Gastroesophageal sphincter (tissue), 4 donors: ENCODE results near the gene MIPOL1. TPM values are rescaled to one million over a fixed set of nuclear protein-coding genes. Genes with fewer than 3 reads are reported as not detected.

Source experiments
- ATAC-seq: fragments of 150-250 bp; one replicate; pipeline ENCODE4 v1.9.1; 2016; ENCODE audit warnings: mild to moderate bottlenecking, moderate library complexity
- H3K27ac ChIP-seq, 4 donors: fragments of 200-600 bp; sonication (generic) in 3 of 4; 1 replicate in 3 of 4; 2 replicates in 1 of 4; pipeline ENCODE4 v1.5.1; 2016 to 2019
- H3K27me3 ChIP-seq: fragments of 200-600 bp; sonication (generic); one replicate; pipeline ENCODE4 v1.5.1; 2019
- H3K36me3 ChIP-seq, 2 donors: fragments of 200-600 bp; sonication (generic); one replicate each; pipeline ENCODE4 v1.5.1; 2019; ENCODE audit warnings: control low read depth in 1 of 2
- H3K4me1 ChIP-seq, 3 donors: fragments of 200-600 bp; sonication (generic); 1 replicate in 2 of 3; 2 replicates in 1 of 3; pipeline ENCODE4 v1.5.1; 2016 to 2019; ENCODE audit warnings: control low read depth in 2 of 3
- H3K4me3 ChIP-seq, 2 donors: fragments of 200-600 bp; sonication (generic); one replicate each; pipeline ENCODE4 v1.5.1; 2019; ENCODE audit warnings: mild to moderate bottlenecking in 1 of 2, moderate library complexity in 1 of 2
- H3K9me3 ChIP-seq, 3 donors: fragments of 200-600 bp; sonication (generic); one replicate each; pipeline ENCODE4 v1.5.1; 2017 to 2019; ENCODE audit warnings: control low read depth in 2 of 3
- EP300 ChIP-seq: sonication (generic); formaldehyde crosslinking; IDR thresholded peaks from one replicate; pipeline ENCODE4 v1.6.1; 2017; ENCODE audit warnings: antibody characterized with exemption, mild to moderate bottlenecking
- POLR2A ChIP-seq, 2 donors: fragments of 450-650 bp; IDR thresholded peaks; one replicate each; pipeline ENCODE4 v1.6.1; 2017; ENCODE audit warnings: antibody characterized with exemption in 2 of 2, mild to moderate bottlenecking in 2 of 2, moderate library complexity in 1 of 2
- POLR2AphosphoS5 ChIP-seq: sonication (generic); formaldehyde crosslinking; IDR thresholded peaks from one replicate; pipeline ENCODE4 v1.6.1; 2017; ENCODE audit warnings: antibody characterized with exemption
- WGBS, 2 donors: methylation state at CpG; one replicate each; pipeline ENCODE4 v1.1.5; 2018; ENCODE audit warnings: low coverage in 1 of 2; 5-methylcytosine and 5-hydroxymethylcytosine counted together
- total RNA-seq, 4 donors: library from RNA; depleted of rRNA; stranded (reverse); fragments of >200 nt; gene quantifications; one replicate each; pipeline ENCODE4 v1.1.0, GENCODE V29; 2016
- TF ChIP-seq, protein P1 (sequence below), 4 experiments: fragments of 200-600 bp in 2 of 4; fragments of 450-650 bp in 2 of 4; sonication (generic) in 1 of 4; IDR thresholded peaks; one replicate each; pipeline ENCODE4 v1.5.1; 2017 to 2019; ENCODE audit warnings: antibody characterized with exemption in 4 of 4, mild to moderate bottlenecking in 2 of 4, moderate library complexity in 2 of 4

MIPOL1 gene
- total RNA-seq, 4 donors from 2014 or later = 10.6 to 32.8 (median 19.4) TPM

DNA sequence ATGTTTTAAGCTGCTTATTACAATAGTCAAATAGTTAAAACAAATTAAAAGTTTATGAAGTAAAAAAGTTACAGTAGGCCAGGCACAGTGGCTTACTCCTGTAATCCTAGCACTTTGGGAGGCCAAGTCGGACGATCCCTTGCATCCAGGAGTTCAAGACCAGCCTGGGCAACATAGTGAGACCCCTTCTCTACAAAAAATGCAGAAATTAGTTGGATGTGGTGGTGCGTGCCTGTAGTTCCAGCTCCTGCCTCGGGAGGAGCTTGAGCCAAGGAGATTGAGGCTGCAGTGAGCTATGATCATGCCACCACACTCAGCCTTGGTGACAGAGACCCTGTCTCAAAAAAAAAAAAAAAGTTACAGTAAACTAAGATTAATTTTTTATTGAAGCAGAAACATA, 142.6 kb downstream of the MIPOL1 start:
- Histone ChIP-seq H3K27ac (no peak overlapping the region), H3K9me3 (no peaks in the 10 kb centered on the region), H3K4me3 (no peak overlapping the region), H3K36me3 (no peaks in the 10 kb centered on the region), H3K4me1 (no peaks in the 10 kb centered on the region), H3K27me3 (no peaks in the 10 kb centered on the region)
- WGBS, 2 donors = 66 to 100% methylated on average over 1 to 4 of the region's 4 CpGs
- no peak for ATAC-seq
- TF ChIP-seq EP300 = no peak
- TF ChIP-seq POLR2A (IDR thresholded peaks at IDR 0.05) = no peak
- TF ChIP-seq POLR2AphosphoS5 = no peak
- TF ChIP-seq, protein P1, sequence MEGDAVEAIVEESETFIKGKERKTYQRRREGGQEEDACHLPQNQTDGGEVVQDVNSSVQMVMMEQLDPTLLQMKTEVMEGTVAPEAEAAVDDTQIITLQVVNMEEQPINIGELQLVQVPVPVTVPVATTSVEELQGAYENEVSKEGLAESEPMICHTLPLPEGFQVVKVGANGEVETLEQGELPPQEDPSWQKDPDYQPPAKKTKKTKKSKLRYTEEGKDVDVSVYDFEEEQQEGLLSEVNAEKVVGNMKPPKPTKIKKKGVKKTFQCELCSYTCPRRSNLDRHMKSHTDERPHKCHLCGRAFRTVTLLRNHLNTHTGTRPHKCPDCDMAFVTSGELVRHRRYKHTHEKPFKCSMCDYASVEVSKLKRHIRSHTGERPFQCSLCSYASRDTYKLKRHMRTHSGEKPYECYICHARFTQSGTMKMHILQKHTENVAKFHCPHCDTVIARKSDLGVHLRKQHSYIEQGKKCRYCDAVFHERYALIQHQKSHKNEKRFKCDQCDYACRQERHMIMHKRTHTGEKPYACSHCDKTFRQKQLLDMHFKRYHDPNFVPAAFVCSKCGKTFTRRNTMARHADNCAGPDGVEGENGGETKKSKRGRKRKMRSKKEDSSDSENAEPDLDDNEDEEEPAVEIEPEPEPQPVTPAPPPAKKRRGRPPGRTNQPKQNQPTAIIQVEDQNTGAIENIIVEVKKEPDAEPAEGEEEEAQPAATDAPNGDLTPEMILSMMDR (IDR thresholded peaks at IDR 0.05) = no peak

DNA sequence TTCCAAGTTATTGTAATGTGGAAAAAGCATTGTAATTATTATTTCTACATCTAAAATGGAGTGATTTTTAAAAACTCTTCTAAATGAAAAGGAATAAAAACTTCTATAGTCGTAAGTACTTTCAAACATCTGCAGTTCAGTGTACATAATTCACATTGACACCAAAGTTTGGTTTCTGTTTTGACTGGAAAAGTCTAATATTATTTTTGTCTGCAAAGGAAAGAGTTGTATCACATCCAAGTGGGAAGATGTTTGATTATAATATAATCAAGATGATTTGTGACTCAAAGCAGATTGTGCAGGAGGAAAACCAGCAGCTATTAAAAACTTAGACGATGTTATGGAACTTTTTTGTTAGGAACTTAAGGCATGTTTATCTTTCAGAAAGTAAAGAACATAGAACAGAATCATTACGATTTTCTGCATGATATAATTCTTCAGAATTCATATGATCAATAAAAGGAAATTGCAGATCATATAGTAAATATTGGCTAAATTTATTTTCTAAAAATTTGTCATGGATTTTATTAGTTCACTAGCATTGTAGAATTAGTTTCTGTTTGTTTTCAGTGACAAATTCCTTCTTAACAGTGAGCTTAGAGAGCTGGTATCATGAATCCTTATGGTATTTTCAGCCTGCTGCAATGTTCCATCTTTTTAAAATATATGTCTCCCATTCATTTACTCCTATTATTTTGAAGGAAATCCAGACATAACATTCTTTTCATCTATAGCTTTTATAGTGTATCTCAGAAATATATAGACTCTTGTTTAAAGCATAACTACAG, 145.8 kb downstream of the MIPOL1 start:
- ATAC-seq = no peak
- 8 to 14% methylated on average over 3 of the region's 3 CpGs for WGBS, 2 donors

DNA sequence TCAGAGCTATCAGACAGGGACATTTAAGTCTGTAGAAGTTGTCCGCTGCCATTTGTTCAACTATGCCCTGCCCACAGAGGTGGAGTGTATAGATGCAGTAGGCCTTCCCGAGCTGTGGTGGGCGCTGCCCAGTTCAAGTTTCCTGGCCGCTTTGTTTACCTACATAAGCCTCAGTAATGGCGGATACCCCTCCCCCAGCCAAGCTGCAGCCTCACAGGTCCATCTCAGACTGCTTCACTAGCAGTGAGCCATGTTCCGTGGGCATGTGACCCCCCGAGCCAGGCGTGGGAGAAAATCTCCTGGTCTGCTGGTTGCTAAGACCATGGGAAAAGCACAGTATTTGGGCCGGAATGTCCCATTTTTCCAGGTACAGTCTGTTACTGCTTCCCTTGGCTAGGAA, 165.9 kb downstream of the MIPOL1 start:
- H3K9me3 ChIP-seq = peaks cover 0 to 39% (median 0%) of the 10 kb centered on the region in 3 donors
- no peak overlapping the region for H3K4me3 ChIP-seq
- ATAC-seq = no peak
- no peaks in the 10 kb centered on the region for H3K4me1 ChIP-seq
- no peak overlapping the region for H3K27ac ChIP-seq
- TF ChIP-seq EP300 (no peak), POLR2A (IDR thresholded peaks at IDR 0.05) (no peak), POLR2AphosphoS5 (no peak)
- TF ChIP-seq, protein P1 (IDR thresholded peaks at IDR 0.05) = no peak
- H3K36me3 ChIP-seq = peaks cover 0 to 25% of the 10 kb centered on the region in 2 donors
- H3K27me3 ChIP-seq = no peaks in the 10 kb centered on the region
- no CpG with 5 or more reads among the region's 9 CpGs for WGBS, 2 donors

More for the DNA sequence above, 145.8 kb downstream of the MIPOL1 start:
- H3K4me1 ChIP-seq = no peaks in the 10 kb centered on the region
- no peak overlapping the region for H3K4me3 ChIP-seq
- H3K9me3 ChIP-seq = peaks cover 0 to 4% (median 0%) of the 10 kb centered on the region in 3 donors
- TF ChIP-seq POLR2AphosphoS5 (no peak), EP300 (no peak), POLR2A (IDR thresholded peaks at IDR 0.05) (no peak)
- TF ChIP-seq, protein P1 (IDR thresholded peaks at IDR 0.05) = no peak
- H3K36me3 ChIP-seq = no peaks in the 10 kb centered on the region
- no peak overlapping the region for H3K27ac ChIP-seq
- no peaks in the 10 kb centered on the region for H3K27me3 ChIP-seq

DNA sequence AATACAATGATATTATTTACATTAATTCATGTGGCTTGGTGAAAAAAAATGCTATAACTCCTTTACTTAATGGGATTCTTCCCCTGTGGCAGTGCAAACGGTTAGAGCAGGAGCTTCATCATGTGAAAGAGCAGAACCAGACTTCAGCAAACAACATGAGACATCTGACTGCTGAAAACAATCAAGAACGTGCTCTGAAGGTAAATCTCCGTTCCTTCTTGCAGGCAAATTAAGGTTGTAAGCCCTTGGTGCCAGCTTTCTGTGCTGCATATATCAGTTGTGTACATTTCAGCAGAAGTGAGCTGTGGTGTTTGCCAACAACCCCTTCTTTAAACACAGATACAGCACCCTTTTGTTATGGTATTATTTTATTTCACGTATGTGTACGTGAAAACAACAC, 171.7 kb downstream of the MIPOL1 start:
- 32 to 51% methylated on average over 5 of the region's 5 CpGs for WGBS, 2 donors
- no peak for ATAC-seq
- Histone ChIP-seq H3K36me3 (no peaks in the 10 kb centered on the region), H3K4me1 (no peaks in the 10 kb centered on the region), H3K27me3 (no peaks in the 10 kb centered on the region), H3K9me3 (peaks cover 0 to 13% (median 0%) of the 10 kb centered on the region in 3 donors), H3K27ac (no peak overlapping the region), H3K4me3 (no peak overlapping the region)
- TF ChIP-seq, protein P1 (IDR thresholded peaks at IDR 0.05) = no peak

DNA sequence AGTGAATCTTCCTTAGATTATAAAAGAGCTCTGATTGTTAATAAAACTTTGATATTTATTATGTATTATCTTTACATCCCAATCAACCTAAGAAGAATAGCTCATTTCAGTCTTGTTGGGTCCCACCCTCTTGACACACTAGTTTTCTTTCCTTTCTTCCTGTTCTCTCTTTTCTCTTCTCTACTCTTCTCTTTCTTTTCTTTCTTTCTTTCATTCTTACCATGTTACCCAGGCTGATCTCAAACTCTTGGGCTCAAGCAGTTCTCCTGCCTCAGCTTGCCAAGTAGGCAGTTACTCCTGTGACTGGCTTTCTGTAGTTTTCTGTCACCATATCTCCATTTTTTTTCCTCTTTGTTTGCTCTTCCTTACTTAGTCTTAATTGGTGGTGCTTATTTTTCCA, 177.8 kb downstream of the MIPOL1 start:
- Histone ChIP-seq H3K4me3 (no peak overlapping the region), H3K4me1 (no peaks in the 10 kb centered on the region), H3K36me3 (no peaks in the 10 kb centered on the region), H3K27me3 (no peaks in the 10 kb centered on the region), H3K9me3 (no peaks in the 10 kb centered on the region), H3K27ac (no peak overlapping the region)
- TF ChIP-seq POLR2AphosphoS5 = no peak
- TF ChIP-seq, protein P1 (IDR thresholded peaks at IDR 0.05) = no peak
- TF ChIP-seq POLR2A (IDR thresholded peaks at IDR 0.05) = no peak
- TF ChIP-seq EP300 = no peak
- ATAC-seq = no peak
